Measurements from ENCODE around the gene POLE. TPM values are rescaled to one million over a fixed set of nuclear protein-coding genes. Genes with fewer than 3 reads are reported as not detected.

The POLE gene
- total and polyA plus RNA-seq, 10 of the 15 experiments (the other 5 are each of a cell fraction or from before 2014, with no cell fraction given), result 2.3 to 103 (median 37.1) TPM

DNA sequence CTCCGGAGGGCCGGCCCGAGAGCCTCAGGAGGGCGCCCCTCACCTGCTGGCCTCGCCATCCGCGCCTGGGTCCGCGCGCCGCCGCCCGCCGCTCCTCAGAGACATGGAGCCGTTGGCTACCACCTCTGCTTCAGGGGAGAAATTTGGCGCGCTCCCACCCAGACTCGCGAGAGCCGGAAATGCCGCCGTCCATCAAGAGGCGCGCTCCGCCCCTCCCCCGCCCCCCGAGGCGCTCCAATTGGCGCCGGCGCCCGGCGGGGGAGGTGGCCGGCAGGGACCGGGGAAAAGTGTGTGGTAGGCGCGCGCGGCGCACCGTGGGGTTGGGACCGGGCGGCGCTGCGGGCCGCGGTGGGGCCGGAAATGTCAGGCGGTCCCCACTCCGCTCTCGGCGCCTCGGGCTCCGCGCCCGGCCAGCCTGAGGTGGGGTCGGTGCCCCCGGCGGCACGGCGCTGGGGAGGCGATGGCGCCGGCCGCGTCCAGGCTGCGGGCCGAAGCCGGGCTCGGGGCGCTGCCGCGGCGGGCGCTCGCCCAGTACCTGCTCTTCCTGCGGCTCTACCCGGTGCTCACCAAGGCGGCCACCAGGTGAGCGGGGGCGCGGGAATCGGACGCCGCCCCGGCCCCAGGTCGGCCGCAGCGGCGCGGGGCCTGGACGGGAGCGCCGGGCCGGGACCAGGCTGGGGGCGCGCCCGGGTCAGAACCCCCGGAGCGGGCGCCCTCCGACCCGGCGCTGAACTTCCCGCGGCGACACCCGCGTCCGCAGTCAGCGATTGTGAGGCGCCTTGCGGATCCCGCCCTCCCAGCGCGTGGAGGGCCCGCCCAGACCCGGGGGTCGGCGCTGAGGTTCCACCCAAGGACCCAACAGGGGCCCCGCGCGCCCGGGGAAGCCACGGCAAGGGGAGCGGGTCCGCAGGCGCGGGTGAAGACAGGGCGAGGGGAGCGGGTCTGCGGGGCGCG, at the start of gene POLE, which contains the start of gene PXMP2 (continued):
- TF ChIP-seq, protein P1, sequence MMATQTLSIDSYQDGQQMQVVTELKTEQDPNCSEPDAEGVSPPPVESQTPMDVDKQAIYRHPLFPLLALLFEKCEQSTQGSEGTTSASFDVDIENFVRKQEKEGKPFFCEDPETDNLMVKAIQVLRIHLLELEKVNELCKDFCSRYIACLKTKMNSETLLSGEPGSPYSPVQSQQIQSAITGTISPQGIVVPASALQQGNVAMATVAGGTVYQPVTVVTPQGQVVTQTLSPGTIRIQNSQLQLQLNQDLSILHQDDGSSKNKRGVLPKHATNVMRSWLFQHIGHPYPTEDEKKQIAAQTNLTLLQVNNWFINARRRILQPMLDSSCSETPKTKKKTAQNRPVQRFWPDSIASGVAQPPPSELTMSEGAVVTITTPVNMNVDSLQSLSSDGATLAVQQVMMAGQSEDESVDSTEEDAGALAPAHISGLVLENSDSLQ (IDR thresholded peaks at IDR 0.05), result peak; percentile 97
- TF ChIP-seq, protein P2, sequence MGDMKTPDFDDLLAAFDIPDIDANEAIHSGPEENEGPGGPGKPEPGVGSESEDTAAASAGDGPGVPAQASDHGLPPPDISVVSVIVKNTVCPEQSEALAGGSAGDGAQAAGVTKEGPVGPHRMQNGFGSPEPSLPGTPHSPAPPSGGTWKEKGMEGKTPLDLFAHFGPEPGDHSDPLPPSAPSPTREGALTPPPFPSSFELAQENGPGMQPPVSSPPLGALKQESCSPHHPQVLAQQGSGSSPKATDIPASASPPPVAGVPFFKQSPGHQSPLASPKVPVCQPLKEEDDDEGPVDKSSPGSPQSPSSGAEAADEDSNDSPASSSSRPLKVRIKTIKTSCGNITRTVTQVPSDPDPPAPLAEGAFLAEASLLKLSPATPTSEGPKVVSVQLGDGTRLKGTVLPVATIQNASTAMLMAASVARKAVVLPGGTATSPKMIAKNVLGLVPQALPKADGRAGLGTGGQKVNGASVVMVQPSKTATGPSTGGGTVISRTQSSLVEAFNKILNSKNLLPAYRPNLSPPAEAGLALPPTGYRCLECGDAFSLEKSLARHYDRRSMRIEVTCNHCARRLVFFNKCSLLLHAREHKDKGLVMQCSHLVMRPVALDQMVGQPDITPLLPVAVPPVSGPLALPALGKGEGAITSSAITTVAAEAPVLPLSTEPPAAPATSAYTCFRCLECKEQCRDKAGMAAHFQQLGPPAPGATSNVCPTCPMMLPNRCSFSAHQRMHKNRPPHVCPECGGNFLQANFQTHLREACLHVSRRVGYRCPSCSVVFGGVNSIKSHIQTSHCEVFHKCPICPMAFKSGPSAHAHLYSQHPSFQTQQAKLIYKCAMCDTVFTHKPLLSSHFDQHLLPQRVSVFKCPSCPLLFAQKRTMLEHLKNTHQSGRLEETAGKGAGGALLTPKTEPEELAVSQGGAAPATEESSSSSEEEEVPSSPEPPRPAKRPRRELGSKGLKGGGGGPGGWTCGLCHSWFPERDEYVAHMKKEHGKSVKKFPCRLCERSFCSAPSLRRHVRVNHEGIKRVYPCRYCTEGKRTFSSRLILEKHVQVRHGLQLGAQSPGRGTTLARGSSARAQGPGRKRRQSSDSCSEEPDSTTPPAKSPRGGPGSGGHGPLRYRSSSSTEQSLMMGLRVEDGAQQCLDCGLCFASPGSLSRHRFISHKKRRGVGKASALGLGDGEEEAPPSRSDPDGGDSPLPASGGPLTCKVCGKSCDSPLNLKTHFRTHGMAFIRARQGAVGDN (IDR thresholded peaks at IDR 0.05), result peak; percentile 19
- TF ChIP-seq, protein P3, sequence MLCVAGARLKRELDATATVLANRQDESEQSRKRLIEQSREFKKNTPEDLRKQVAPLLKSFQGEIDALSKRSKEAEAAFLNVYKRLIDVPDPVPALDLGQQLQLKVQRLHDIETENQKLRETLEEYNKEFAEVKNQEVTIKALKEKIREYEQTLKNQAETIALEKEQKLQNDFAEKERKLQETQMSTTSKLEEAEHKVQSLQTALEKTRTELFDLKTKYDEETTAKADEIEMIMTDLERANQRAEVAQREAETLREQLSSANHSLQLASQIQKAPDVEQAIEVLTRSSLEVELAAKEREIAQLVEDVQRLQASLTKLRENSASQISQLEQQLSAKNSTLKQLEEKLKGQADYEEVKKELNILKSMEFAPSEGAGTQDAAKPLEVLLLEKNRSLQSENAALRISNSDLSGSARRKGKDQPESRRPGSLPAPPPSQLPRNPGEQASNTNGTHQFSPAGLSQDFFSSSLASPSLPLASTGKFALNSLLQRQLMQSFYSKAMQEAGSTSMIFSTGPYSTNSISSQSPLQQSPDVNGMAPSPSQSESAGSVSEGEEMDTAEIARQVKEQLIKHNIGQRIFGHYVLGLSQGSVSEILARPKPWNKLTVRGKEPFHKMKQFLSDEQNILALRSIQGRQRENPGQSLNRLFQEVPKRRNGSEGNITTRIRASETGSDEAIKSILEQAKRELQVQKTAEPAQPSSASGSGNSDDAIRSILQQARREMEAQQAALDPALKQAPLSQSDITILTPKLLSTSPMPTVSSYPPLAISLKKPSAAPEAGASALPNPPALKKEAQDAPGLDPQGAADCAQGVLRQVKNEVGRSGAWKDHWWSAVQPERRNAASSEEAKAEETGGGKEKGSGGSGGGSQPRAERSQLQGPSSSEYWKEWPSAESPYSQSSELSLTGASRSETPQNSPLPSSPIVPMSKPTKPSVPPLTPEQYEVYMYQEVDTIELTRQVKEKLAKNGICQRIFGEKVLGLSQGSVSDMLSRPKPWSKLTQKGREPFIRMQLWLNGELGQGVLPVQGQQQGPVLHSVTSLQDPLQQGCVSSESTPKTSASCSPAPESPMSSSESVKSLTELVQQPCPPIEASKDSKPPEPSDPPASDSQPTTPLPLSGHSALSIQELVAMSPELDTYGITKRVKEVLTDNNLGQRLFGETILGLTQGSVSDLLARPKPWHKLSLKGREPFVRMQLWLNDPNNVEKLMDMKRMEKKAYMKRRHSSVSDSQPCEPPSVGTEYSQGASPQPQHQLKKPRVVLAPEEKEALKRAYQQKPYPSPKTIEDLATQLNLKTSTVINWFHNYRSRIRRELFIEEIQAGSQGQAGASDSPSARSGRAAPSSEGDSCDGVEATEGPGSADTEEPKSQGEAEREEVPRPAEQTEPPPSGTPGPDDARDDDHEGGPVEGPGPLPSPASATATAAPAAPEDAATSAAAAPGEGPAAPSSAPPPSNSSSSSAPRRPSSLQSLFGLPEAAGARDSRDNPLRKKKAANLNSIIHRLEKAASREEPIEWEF (IDR thresholded peaks at IDR 0.05; ENCODE audit: insufficient replicate concordance, low read depth, low read length), result no peak
- TF ChIP-seq, protein P4, sequence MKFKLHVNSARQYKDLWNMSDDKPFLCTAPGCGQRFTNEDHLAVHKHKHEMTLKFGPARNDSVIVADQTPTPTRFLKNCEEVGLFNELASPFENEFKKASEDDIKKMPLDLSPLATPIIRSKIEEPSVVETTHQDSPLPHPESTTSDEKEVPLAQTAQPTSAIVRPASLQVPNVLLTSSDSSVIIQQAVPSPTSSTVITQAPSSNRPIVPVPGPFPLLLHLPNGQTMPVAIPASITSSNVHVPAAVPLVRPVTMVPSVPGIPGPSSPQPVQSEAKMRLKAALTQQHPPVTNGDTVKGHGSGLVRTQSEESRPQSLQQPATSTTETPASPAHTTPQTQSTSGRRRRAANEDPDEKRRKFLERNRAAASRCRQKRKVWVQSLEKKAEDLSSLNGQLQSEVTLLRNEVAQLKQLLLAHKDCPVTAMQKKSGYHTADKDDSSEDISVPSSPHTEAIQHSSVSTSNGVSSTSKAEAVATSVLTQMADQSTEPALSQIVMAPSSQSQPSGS (IDR thresholded peaks at IDR 0.05; ENCODE audit: low read length), result no peak
- TF ChIP-seq ZNF24 (IDR thresholded peaks at IDR 0.05), result no peak
- peak; percentile 56 for TF ChIP-seq POLR2AphosphoS5 (IDR thresholded peaks at IDR 0.05; ENCODE audit: low read length)
- TF ChIP-seq MYC (IDR thresholded peaks at IDR 0.05; ENCODE audit: insufficient read depth, insufficient read length, insufficient replicate concordance, low read length, severe bottlenecking), result peak; percentile 38
- TF ChIP-seq RFX5 (IDR thresholded peaks at IDR 0.05; ENCODE audit: low read depth, low read length), result no peak
- TF ChIP-seq TCF3 (IDR thresholded peaks at IDR 0.05; ENCODE audit: borderline replicate concordance, insufficient read depth, low read depth, low read length), result peak; percentile 53
- TF ChIP-seq, protein P5, sequence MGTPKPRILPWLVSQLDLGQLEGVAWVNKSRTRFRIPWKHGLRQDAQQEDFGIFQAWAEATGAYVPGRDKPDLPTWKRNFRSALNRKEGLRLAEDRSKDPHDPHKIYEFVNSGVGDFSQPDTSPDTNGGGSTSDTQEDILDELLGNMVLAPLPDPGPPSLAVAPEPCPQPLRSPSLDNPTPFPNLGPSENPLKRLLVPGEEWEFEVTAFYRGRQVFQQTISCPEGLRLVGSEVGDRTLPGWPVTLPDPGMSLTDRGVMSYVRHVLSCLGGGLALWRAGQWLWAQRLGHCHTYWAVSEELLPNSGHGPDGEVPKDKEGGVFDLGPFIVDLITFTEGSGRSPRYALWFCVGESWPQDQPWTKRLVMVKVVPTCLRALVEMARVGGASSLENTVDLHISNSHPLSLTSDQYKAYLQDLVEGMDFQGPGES (IDR thresholded peaks at IDR 0.05), result peak; percentile 98

Data from GM12878 (cell line).